SU-DHL-6 (cell line): ENCODE data around the gene EXT2.

Experiments used
- H2AFZ ChIP-seq: fragments of 200-600 bp; sonication (generic); 2 replicates; pipeline ENCODE4 v1.6.1; 2014; ENCODE audit warnings: low read depth, mild to moderate bottlenecking, moderate library complexity, mixed read lengths, antibody characterized with exemption, low read length; ENCODE audit not compliant: severe bottlenecking
- H3F3A ChIP-seq: fragments of 200-600 bp; shearing (Covaris generic); 2 replicates; pipeline ENCODE4 v1.6.0; 2016; ENCODE audit warnings: antibody characterized with exemption, mild to moderate bottlenecking; ENCODE audit not compliant: insufficient read depth
- H3K27ac ChIP-seq: fragments of 200-600 bp; sonication (generic); 2 replicates; pipeline ENCODE4 v1.5.1; 2016; ENCODE audit warnings: low read depth, mild to moderate bottlenecking, low read length, moderate library complexity, mixed read lengths
- H3K27me3 ChIP-seq: fragments of 200-600 bp; sonication (generic), shearing (Covaris generic); 2 replicates; pipeline ENCODE4 v1.6.0; 2014; ENCODE audit warnings: mild to moderate bottlenecking, low read length
- H3K36me3 ChIP-seq: fragments of 200-600 bp; sonication (generic); 2 replicates; pipeline ENCODE4 v1.6.1; 2014; ENCODE audit warnings: mild to moderate bottlenecking, low read length, mixed read lengths
- H3K4me2 ChIP-seq: fragments of 300-600, 200-600 bp; shearing (Covaris generic), sonication (generic); 2 replicates; pipeline ENCODE4 v1.6.0; 2014; ENCODE audit warnings: low read length, low read depth, mild to moderate bottlenecking; ENCODE audit not compliant: poor library complexity, severe bottlenecking
- H3K4me3 ChIP-seq: fragments of 200-600 bp; sonication (generic); 2 replicates; pipeline ENCODE4 v1.5.1; 2014; ENCODE audit warnings: antibody characterized with exemption, low read length, mild to moderate bottlenecking, mixed read lengths; ENCODE audit not compliant: insufficient read depth, poor library complexity, severe bottlenecking
- H3K79me2 ChIP-seq: fragments of 200-600 bp; sonication (generic); 2 replicates; pipeline ENCODE4 v1.6.1; 2014; ENCODE audit warnings: mild to moderate bottlenecking, low read length, moderate library complexity; ENCODE audit not compliant: insufficient read depth
- H3K9ac ChIP-seq: fragments of 200-600 bp; sonication (generic); 2 replicates; pipeline ENCODE4 v1.7.0; 2014; ENCODE audit warnings: mild to moderate bottlenecking, low read length
- H3K9me2 ChIP-seq: fragments of 200-600 bp; sonication (generic); replicated peaks from 2 replicates; pipeline ENCODE4 v1.6.1; 2014; ENCODE audit warnings: low read length; ENCODE audit not compliant: insufficient read depth
- H3K9me3 ChIP-seq: fragments of 200-600 bp; sonication (generic); 2 replicates; pipeline ENCODE4 v1.6.1; 2014; ENCODE audit warnings: low read length, mixed read lengths; ENCODE audit not compliant: insufficient read depth
- H4K20me1 ChIP-seq: fragments of 200-600 bp; sonication (generic); 2 replicates; pipeline ENCODE4 v1.6.1; 2014; ENCODE audit warnings: low read depth, mild to moderate bottlenecking, antibody characterized with exemption, low read length, moderate library complexity, mixed read lengths
- EZH2phosphoT487 ChIP-seq: fragments of 200-600 bp; sonication (generic), shearing (Covaris generic); conservative IDR thresholded peaks from 2 replicates; pipeline ENCODE4 v1.6.1; 2018; ENCODE audit warnings: mild to moderate bottlenecking, antibody characterized with exemption, low read length, moderate library complexity, mixed read lengths
- TF ChIP-seq, protein P1 (sequence below): fragments of 200-600 bp; sonication (generic); IDR thresholded peaks from one replicate; pipeline ENCODE4 v1.5.1; 2017; ENCODE audit warnings: antibody characterized with exemption, mild to moderate bottlenecking, low read length, moderate library complexity; ENCODE audit not compliant: insufficient read depth, poor library complexity, severe bottlenecking

EXT2 gene

DNA sequence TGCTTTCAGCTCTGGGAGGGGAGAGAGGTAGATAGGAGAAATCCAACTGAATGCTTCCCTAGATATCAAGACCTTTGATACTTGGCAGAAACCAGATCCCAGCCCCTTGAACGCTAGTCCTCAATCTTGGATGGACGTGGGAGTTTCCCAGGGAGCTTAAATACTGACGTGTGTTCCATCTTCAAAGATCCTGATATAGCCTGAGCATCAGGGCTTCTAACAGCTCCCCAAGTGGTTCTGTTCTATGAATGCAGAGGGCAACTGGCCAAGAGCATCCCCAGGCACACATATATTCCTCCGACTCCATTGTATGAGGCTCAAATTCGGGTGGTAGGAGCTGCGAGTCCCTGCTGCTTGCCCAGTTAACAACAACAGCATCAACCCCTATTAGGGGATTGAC is 38.1 kb upstream of the EXT2 start:
- Histone ChIP-seq H4K20me1 (no peaks in the 10 kb centered on the region), H3K36me3 (no peaks in the 10 kb centered on the region), H3K27me3 (no peaks in the 10 kb centered on the region), H3K9ac (no peak overlapping the region), H3F3A (no peaks in the 10 kb centered on the region), H2AFZ (no peak overlapping the region), H3K4me3 (no peak overlapping the region), H3K4me2 (no peak overlapping the region), H3K79me2 (no peaks in the 10 kb centered on the region), H3K27ac (no peak overlapping the region), H3K9me2 (no peaks in the 10 kb centered on the region), H3K9me3 (no peaks in the 10 kb centered on the region)
- TF ChIP-seq, protein P1, sequence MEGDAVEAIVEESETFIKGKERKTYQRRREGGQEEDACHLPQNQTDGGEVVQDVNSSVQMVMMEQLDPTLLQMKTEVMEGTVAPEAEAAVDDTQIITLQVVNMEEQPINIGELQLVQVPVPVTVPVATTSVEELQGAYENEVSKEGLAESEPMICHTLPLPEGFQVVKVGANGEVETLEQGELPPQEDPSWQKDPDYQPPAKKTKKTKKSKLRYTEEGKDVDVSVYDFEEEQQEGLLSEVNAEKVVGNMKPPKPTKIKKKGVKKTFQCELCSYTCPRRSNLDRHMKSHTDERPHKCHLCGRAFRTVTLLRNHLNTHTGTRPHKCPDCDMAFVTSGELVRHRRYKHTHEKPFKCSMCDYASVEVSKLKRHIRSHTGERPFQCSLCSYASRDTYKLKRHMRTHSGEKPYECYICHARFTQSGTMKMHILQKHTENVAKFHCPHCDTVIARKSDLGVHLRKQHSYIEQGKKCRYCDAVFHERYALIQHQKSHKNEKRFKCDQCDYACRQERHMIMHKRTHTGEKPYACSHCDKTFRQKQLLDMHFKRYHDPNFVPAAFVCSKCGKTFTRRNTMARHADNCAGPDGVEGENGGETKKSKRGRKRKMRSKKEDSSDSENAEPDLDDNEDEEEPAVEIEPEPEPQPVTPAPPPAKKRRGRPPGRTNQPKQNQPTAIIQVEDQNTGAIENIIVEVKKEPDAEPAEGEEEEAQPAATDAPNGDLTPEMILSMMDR = no peak
- TF ChIP-seq EZH2phosphoT487 = no peak

DNA sequence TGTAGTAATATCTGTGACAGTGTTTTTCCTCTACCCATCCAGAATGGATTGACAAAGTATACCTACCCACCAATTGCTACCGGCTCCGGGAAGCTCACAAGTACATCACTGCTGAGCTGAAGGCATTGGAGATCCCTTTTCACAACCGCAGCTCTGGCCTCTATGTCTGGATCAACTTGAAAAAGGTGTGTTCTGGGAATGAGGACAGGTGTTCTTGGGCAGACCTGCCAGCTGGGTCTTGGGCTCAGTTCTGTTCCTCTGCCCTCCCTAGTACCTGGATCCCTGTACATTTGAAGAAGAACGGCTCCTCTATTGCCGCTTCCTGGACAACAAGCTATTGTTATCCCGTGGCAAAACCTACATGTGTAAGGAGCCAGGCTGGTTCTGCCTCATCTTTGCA is 37.2 kb upstream of the EXT2 start:
- TF ChIP-seq, protein P1 = no peak
- TF ChIP-seq EZH2phosphoT487 = no peak
- H4K20me1 ChIP-seq = no peaks in the 10 kb centered on the region
- H3K27me3 ChIP-seq = no peaks in the 10 kb centered on the region
- H3K4me2 ChIP-seq = no peak overlapping the region
- H3K9me3 ChIP-seq = no peaks in the 10 kb centered on the region
- no peak overlapping the region for H3K4me3 ChIP-seq
- H3F3A ChIP-seq = no peaks in the 10 kb centered on the region
- H3K36me3 ChIP-seq = no peaks in the 10 kb centered on the region
- H3K9ac ChIP-seq = no peak overlapping the region
- H3K27ac ChIP-seq = no peak overlapping the region
- no peak overlapping the region for H2AFZ ChIP-seq
- no peaks in the 10 kb centered on the region for H3K9me2 ChIP-seq
- H3K79me2 ChIP-seq = no peaks in the 10 kb centered on the region

DNA sequence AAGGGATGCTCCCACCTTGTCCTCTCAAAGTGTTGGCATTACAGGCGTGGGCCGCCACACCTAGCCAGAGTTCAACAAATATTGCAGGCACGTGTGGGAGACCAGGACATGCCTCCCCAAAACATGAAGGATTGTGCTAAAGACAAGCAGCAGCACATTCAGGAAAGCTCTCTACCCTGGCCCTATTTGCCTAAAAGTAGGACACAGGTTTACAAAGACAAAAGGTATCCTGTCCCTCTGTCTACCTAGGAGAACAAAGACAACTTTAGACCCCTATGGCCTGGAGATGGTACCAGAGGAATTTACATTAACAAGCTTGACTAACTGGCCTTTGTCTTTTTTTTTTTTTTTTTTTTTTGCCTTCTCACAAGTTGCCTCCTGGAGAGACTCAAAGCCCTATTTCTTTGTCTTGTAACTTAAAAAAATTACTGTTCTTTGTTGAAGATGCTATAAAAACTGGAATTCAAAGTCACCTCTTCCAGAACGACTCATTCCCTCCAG is 30.3 kb upstream of the EXT2 start:
- TF ChIP-seq, protein P1 = no peak
- no peak for TF ChIP-seq EZH2phosphoT487
- Histone ChIP-seq H2AFZ (peak overlapping the region; percentile 89), H3K4me2 (peak overlapping the region; percentile 58), H4K20me1 (no peaks in the 10 kb centered on the region), H3K4me3 (peak overlapping the region; percentile 38), H3K27ac (no peak overlapping the region), H3K9ac (peak overlapping the region; percentile 52), H3K27me3 (no peaks in the 10 kb centered on the region), H3K9me2 (no peaks in the 10 kb centered on the region), H3F3A (no peaks in the 10 kb centered on the region), H3K36me3 (no peaks in the 10 kb centered on the region), H3K9me3 (no peaks in the 10 kb centered on the region), H3K79me2 (no peaks in the 10 kb centered on the region)
